GM19395 (cell line): ENCODE measurements around the gene ITGB8.
"Not testable (repeated sequence)": the region's sequence is repeated elsewhere in the genome, so short reads cannot be mapped to it uniquely, and the experiment has no call there.

Experiments
- ATAC-seq: cut with Tn5 transposase; IDR thresholded peaks from one replicate; pipeline ENCODE4 v1.9.1; 2021; ENCODE audit warnings: mild to moderate bottlenecking, moderate library complexity; ENCODE audit not compliant: unreplicated experiment

ITGB8 gene

GRCh38 chr7:20330239-20330927, at the start of gene ITGB8:
TSS of gene ITGB8 (plus strand) at chr7:20330900. CDS start at chr7:20331807, 907 bp downstream.
- ATAC-seq: peak; percentile 61

- no peak for ATAC-seq
These were observed 47.7 kb upstream of the ITGB8 start for GRCh38 chr7:20282959-20283358.

DNA sequence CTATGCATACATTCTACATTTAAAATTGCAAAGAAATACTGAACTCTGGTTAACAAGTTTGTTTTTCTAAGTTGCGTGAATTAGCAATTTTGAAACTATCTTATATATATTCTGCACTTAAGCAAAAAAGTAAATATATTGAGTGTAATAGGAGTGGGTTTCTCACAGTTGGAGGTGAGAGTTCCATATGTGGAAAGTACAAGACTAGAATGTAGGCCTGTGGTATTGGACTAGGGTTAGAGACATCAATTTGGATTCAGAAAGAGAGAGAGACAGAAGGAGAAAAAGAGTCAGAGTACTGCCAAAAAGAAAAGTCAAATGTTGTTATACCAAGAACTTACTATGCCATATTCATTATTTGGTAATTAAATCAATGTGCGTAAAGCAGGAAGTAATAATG, 47.3 kb upstream of the ITGB8 start:
- ATAC-seq: no peak

DNA sequence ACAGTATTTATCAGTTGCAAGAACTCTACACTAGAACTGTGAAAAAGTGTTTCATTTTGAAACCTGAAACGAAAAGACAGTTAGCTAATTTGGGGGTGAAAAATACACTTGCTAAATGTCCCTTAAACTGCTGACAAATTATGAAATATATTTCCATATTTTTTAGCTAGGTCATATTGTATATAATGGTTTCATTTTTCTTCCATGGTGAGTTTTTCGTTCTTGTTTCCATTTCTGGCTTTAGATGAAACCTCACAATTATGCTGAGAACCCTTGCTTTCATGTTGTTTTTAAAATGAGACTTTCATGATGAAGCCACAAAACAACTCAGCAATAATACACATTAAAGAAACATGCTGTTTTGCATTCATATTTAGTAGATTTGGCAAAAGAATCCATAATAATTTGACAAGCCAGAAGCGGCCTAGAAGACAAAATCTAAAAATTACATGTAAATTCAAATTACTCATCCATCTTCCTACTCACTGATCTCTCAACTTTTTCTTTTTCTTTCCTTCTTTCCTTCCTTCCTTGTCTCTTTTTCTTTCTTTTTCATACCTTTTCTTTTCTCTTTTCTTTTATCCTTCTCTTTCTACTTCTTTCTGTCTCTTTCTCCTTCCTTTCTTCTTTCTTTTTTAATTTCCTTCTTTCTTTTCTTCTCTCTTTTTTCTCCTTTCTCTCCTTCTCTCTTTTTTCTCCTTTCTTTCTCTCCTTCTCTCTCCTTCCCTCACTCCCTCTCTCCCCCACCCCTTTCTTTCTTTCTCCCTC, 46.5 kb upstream of the ITGB8 start:
- ATAC-seq: peak; percentile 73

DNA sequence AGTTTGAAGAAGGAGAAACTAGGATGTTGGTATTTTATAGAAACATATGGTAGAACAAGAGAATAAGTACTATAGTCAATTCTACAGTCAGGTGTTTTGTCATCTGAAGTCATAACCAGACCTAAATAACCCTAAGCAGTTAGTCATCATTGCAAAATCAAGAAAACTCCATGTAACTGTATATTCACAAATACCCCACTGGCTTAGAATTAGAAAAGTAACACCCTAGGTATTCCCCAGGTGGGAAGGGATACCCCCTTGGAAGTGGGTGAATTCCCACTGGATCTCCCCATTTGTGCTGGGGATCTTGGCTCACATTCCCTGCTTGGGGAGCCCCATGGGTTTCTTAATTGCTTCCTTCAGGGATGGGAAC, 45.9 kb upstream of the ITGB8 start:
- no peak for ATAC-seq

DNA sequence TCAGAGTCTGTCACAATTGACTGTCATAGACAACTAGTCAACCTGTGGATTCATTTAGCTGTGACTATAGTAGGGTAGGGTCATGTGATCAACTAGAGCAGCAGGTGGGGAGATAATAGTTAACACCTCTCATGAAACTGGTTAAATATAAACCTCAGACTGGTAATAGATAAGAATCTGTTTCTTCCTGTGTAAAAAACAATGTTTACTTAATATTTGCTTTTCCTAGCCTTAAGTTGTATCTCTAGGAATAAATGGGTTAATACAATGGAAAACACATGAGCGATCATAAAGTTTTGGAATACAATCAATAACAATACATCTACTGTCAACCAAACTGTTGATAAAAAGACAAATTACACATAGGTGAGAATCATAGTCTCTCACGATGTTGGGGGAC, 43.4 kb upstream of the ITGB8 start:
- ATAC-seq: no peak

GRCh38 chr7:20288036-20288435, 42.7 kb upstream of the ITGB8 start:
- ATAC-seq: no peak

DNA sequence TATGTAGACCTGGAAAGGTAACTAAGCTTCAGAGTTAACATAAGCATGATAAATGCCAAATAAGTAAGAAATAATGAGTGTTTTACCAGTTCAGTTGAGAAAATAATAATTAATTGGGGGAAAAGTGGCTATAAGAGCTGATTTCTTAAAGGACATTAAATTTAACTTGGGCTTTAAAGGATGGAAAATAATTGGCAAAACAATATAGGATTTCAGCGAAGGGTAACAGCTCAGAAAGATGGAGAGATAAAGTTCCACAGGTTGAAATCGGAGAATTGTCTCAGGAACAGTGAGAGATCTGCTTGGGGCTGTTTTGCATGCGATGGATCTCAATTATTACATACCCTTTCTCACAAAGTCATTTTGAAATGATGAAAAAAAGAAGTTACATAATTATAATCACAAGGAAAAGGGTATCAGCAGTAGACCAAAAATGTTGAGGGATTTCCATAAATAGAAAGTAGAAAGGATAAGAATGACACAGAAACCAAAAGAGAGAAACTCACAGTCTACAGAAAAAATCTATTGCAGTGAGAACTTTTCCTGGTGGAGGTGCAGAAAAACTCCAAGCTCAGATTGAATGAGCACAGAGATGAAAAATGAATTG, 40.1 kb upstream of the ITGB8 start:
- ATAC-seq: no peak

DNA sequence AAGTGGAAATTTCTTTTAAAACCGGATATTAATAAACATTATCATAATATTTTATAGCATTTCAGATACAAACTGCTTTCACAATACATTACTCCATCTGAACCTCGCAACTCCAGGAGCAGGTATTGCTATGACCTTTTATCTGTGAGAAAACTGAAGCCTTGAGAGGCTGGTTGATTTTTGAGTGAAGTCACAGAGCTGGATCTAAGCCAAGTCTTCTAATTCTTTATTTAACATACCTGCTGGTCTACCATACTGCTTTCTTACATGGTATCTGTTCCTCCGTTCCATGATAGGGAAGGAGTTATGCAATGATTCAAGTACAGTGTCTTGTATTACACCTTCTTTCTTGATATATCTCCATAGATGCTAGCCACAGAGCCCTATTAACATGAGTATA, 37.4 kb upstream of the ITGB8 start:
- no peak for ATAC-seq

DNA sequence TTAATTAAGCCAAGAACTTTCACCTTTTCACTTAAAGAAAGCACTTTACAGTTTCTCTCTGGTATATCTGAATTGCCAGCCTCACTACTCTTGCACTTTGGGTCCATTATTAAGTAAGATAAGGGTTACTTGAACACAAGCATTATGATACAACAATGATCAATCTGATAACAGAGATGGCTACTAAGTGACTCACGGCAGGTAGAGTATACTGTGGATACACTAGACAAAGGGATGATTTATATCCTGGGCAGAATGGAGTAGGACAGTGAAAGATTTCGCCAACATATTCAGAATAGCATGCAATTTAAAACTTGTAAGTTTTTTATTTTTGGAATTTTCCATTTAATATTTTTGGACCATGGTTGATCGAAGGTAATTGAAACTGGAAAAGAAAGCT, 34.3 kb upstream of the ITGB8 start:
- ATAC-seq: no peak

DNA sequence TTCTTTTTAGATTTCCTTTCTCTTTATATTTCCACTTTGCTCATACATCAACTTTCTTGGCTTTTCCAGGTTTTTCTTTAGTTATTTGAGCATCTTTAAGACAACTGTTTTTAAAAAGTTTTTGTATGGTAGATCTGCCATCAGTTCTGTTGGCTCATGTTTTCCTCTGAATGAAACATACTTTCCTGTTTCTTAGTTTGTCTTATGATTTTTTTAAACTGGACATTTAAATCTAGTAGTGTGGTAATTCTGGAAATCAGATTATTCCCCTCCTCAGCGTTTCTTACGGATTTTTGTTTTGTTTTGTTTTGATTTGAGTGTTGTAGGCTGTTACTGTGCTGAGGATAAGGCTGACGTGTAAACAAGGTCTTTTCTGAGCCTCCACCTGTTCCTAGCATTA, 33.8 kb upstream of the ITGB8 start:
- ATAC-seq: no peak

- ATAC-seq: no peak
These were observed 32.2 kb upstream of the ITGB8 start for GRCh38 chr7:20298486-20298901.

- ATAC-seq: no peak
These were observed 31.6 kb upstream of the ITGB8 start for GRCh38 chr7:20299145-20299544.

GRCh38 chr7:20299647-20300312, 30.9 kb upstream of the ITGB8 start:
- peak; percentile 80 for ATAC-seq

DNA sequence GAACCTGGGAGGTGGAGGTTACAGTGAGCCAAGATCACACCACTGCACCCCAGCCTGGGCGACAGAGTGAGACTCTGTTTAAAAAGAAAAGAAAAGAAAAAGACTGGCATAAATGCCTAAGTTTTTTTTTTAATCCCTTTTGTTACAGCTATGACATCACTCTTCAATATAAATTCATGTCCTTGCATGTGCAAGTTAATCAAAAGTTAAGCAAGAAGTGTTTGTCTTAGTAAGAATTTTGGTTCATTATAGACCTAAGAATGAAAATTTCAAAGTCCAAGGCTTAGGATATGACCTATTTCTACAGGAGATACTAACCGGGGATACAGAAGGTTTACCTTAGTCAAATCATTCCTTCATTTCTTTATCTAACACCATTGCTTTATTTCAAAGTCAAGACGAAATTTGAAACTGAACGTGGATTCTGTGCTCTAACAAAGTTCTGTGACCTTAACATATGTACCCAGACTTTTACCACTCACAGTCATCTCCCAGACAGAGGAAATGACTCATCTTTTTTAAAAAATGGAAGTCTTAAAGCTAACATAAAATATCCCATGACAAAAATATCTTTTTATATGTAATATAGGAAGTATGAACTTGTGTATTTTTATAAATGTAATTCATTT, 29.3 kb upstream of the ITGB8 start:
- ATAC-seq: no peak

GRCh38 chr7:20302300-20302699, 28.4 kb upstream of the ITGB8 start:
- ATAC-seq: not testable (repeated sequence)

DNA sequence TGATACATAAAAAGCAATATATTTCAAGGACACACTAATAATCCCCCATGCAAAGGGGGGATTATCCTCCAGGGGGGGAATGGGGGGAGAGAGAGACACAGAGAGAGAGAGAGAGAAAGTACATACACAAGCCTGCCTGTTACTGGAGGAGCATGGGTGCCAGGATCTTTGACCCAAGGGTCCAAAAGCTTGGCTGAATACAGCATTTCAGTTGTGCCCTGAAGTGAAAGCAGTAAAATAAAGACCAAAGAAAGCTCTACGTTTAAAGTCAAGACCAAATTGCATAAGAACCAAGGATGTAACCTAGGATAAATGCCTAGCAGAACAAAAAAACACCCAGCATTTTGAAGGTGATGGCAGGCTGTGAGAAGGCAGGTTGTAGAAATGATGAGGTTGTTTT, 27.8 kb upstream of the ITGB8 start:
- no peak for ATAC-seq

DNA sequence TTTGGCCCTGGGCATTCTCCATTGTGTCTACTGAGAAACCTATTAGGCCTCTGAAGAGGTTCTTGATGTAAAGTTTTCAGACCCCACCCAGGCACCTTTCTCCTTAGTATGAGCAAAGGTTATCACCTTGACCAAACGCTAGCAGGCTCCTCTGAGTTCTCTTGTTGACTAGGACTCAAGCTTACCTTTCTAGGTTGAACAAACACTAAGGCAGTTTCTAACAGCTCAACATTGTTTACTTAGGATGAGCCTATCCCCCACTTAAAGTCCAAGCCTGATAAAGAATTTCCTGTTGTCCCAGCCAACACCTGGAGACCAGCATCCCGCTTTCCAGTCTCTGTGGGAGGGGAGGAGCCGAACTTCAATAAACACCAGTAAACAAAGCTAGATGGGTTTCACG, 26.3 kb upstream of the ITGB8 start:
- no peak for ATAC-seq

GRCh38 chr7:20305726-20306125, 25.0 kb upstream of the ITGB8 start:
- no peak for ATAC-seq

DNA sequence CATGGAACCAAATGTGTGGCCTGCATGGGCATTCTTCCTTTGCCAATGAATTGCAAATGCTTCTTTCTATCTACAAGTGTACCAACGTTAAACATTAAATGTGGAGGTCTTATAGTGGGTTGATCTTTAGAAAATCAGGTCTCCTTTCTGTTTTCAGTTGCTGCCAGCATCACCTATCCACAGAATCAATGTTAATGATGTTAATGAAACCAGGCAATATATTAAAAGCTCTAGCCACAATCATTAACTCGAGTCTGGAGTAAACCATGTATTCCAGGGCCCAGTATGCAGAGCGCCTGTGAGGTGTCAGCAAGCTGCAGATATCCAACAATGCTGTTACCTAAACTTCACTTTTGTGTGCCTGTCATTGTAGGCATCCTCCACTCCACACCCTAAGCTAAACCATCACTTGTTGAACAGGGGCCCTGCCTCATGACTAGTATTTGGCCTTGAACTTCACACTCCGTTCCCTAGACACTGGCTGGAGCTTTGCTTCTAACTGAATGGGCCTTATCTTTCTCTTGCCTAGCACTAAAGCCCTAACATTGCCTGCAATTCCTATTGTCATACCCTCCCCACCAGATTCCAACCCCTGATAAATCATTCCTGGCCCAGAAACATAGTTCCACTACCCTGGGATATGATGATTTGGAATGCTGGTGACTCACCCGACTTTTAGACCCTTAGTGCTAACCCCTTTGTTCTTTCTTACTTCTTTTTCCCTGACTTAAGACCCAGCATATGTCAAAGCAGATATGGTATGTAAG, 24.3 kb upstream of the ITGB8 start:
- no peak for ATAC-seq
